SU-DHL-6 (cell line): ENCODE data around the gene GHR.

ENCODE experiments used
- H2AFZ ChIP-seq: fragments of 200-600 bp; sonication (generic); 2 replicates; pipeline ENCODE4 v1.6.1; 2014; ENCODE audit warnings: low read depth, mild to moderate bottlenecking, moderate library complexity, mixed read lengths, antibody characterized with exemption, low read length; ENCODE audit not compliant: severe bottlenecking
- H3F3A ChIP-seq: fragments of 200-600 bp; shearing (Covaris generic); 2 replicates; pipeline ENCODE4 v1.6.0; 2016; ENCODE audit warnings: antibody characterized with exemption, mild to moderate bottlenecking; ENCODE audit not compliant: insufficient read depth
- H3K27ac ChIP-seq: fragments of 200-600 bp; sonication (generic); 2 replicates; pipeline ENCODE4 v1.5.1; 2016; ENCODE audit warnings: low read depth, mild to moderate bottlenecking, low read length, moderate library complexity, mixed read lengths
- H3K27me3 ChIP-seq: fragments of 200-600 bp; sonication (generic), shearing (Covaris generic); 2 replicates; pipeline ENCODE4 v1.6.0; 2014; ENCODE audit warnings: mild to moderate bottlenecking, low read length
- H3K36me3 ChIP-seq: fragments of 200-600 bp; sonication (generic); 2 replicates; pipeline ENCODE4 v1.6.1; 2014; ENCODE audit warnings: mild to moderate bottlenecking, low read length, mixed read lengths
- H3K4me2 ChIP-seq: fragments of 300-600, 200-600 bp; shearing (Covaris generic), sonication (generic); 2 replicates; pipeline ENCODE4 v1.6.0; 2014; ENCODE audit warnings: low read length, low read depth, mild to moderate bottlenecking; ENCODE audit not compliant: poor library complexity, severe bottlenecking
- H3K4me3 ChIP-seq: fragments of 200-600 bp; sonication (generic); 2 replicates; pipeline ENCODE4 v1.5.1; 2014; ENCODE audit warnings: antibody characterized with exemption, low read length, mild to moderate bottlenecking, mixed read lengths; ENCODE audit not compliant: insufficient read depth, poor library complexity, severe bottlenecking
- H3K79me2 ChIP-seq: fragments of 200-600 bp; sonication (generic); 2 replicates; pipeline ENCODE4 v1.6.1; 2014; ENCODE audit warnings: mild to moderate bottlenecking, low read length, moderate library complexity; ENCODE audit not compliant: insufficient read depth
- H3K9ac ChIP-seq: fragments of 200-600 bp; sonication (generic); 2 replicates; pipeline ENCODE4 v1.7.0; 2014; ENCODE audit warnings: mild to moderate bottlenecking, low read length
- H3K9me2 ChIP-seq: fragments of 200-600 bp; sonication (generic); replicated peaks from 2 replicates; pipeline ENCODE4 v1.6.1; 2014; ENCODE audit warnings: low read length; ENCODE audit not compliant: insufficient read depth
- H3K9me3 ChIP-seq: fragments of 200-600 bp; sonication (generic); 2 replicates; pipeline ENCODE4 v1.6.1; 2014; ENCODE audit warnings: low read length, mixed read lengths; ENCODE audit not compliant: insufficient read depth
- H4K20me1 ChIP-seq: fragments of 200-600 bp; sonication (generic); 2 replicates; pipeline ENCODE4 v1.6.1; 2014; ENCODE audit warnings: low read depth, mild to moderate bottlenecking, antibody characterized with exemption, low read length, moderate library complexity, mixed read lengths
- EZH2phosphoT487 ChIP-seq: fragments of 200-600 bp; sonication (generic), shearing (Covaris generic); conservative IDR thresholded peaks from 2 replicates; pipeline ENCODE4 v1.6.1; 2018; ENCODE audit warnings: mild to moderate bottlenecking, antibody characterized with exemption, low read length, moderate library complexity, mixed read lengths
- TF ChIP-seq, protein P1 (sequence below): fragments of 200-600 bp; sonication (generic); IDR thresholded peaks from one replicate; pipeline ENCODE4 v1.5.1; 2017; ENCODE audit warnings: antibody characterized with exemption, mild to moderate bottlenecking, low read length, moderate library complexity; ENCODE audit not compliant: insufficient read depth, poor library complexity, severe bottlenecking

The GHR gene

DNA sequence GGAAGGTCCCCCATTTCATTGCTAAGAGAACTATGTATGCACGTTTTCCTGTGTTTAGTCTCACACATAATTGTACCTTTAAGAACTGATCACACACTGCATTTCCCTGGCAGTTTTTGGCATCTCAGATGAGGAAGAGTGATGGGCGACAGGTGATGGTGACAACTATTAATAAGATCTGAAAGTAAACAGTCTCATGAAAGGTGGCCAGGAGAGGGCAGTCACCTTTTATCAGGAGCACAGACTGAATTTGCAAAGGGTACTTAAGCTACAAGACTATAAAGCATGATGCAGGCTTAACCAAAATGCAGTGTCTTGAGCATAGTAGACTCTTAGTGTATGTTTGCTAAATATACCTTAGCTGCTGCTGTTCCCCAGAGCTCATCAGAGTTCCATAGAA lies 91.5 kb downstream of the GHR start:
- no peaks in the 10 kb centered on the region for H3F3A ChIP-seq

DNA sequence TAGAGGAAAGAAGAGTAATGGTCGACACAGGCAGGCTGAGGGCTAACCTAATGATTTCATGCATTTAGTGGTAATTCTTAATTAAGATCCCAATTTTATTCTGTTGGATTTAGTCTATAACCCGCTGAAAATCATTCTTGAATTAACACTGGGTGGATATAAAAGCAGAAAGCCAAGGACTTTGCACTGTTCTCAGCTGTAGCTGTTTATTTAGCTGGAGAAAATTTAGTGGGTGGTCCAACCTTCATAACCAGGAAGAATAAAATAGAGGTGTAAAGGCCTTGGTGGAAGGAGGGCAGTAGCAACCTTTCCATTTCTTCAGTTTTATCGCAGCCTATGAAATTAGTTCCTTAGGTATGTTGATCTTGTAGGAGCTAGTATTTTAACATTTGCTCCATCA lies 92.3 kb downstream of the GHR start:
- no peak overlapping the region for H3K27ac ChIP-seq
- H2AFZ ChIP-seq = no peak overlapping the region
- H3K27me3 ChIP-seq = no peaks in the 10 kb centered on the region
- H4K20me1 ChIP-seq = no peaks in the 10 kb centered on the region
- no peaks in the 10 kb centered on the region for H3K9me2 ChIP-seq
- no peak overlapping the region for H3K4me2 ChIP-seq
- H3F3A ChIP-seq = no peaks in the 10 kb centered on the region
- no peaks in the 10 kb centered on the region for H3K36me3 ChIP-seq
- TF ChIP-seq EZH2phosphoT487 = no peak
- TF ChIP-seq, protein P1, sequence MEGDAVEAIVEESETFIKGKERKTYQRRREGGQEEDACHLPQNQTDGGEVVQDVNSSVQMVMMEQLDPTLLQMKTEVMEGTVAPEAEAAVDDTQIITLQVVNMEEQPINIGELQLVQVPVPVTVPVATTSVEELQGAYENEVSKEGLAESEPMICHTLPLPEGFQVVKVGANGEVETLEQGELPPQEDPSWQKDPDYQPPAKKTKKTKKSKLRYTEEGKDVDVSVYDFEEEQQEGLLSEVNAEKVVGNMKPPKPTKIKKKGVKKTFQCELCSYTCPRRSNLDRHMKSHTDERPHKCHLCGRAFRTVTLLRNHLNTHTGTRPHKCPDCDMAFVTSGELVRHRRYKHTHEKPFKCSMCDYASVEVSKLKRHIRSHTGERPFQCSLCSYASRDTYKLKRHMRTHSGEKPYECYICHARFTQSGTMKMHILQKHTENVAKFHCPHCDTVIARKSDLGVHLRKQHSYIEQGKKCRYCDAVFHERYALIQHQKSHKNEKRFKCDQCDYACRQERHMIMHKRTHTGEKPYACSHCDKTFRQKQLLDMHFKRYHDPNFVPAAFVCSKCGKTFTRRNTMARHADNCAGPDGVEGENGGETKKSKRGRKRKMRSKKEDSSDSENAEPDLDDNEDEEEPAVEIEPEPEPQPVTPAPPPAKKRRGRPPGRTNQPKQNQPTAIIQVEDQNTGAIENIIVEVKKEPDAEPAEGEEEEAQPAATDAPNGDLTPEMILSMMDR = no peak
- H3K9me3 ChIP-seq = no peaks in the 10 kb centered on the region
- no peak overlapping the region for H3K9ac ChIP-seq
- H3K79me2 ChIP-seq = no peaks in the 10 kb centered on the region
- H3K4me3 ChIP-seq = no peak overlapping the region

More for the DNA sequence above, 91.5 kb downstream of the GHR start:
- Histone ChIP-seq H3K79me2 (no peaks in the 10 kb centered on the region), H2AFZ (no peak overlapping the region), H3K36me3 (no peaks in the 10 kb centered on the region), H3K9ac (no peak overlapping the region), H3K4me3 (no peak overlapping the region), H3K27me3 (no peaks in the 10 kb centered on the region), H3K9me2 (no peaks in the 10 kb centered on the region), H3K27ac (no peak overlapping the region), H3K4me2 (no peak overlapping the region), H3K9me3 (no peaks in the 10 kb centered on the region), H4K20me1 (no peaks in the 10 kb centered on the region)
- TF ChIP-seq, protein P1 = no peak
- no peak for TF ChIP-seq EZH2phosphoT487

DNA sequence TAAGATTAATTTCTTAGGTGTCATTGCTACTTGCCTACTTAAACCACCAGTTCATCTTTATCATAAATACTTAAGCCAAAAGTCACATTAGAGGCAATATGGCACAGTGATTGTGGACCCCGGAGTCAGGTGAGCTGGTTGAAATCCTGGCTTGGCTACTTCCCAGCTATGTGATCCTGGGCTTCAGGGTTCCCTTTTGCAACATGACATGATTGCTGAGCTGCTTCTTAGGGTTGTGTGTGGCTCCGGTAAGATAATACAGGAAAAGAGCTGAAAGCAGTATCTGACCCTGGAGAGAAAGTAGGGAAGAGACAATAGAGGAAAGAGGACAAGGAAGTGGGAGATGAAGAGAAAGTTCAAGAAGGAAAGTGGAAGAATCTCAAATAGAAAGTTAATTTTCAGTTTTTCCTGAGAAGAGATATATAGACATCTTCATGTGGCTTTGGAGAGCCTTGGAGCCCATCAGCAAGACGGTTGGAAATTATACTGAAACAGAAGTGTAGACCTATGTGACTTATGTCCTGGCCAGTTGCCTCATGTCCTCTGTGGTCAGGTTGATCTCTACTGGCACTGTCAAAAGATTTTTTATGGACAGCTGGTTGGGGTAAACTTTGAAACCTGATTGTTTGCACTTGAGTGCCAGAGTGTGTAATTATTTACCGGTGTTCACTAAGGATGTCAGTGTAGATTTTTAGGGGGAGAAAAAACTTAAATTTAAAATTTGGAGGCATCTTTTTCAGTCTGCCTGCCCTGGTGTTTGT lies 93.2 kb downstream of the GHR start:
- no peaks in the 10 kb centered on the region for H3K9me3 ChIP-seq
- no peaks in the 10 kb centered on the region for H3K36me3 ChIP-seq
- TF ChIP-seq, protein P1 = no peak
- TF ChIP-seq EZH2phosphoT487 = no peak
- H3F3A ChIP-seq = no peaks in the 10 kb centered on the region
- no peaks in the 10 kb centered on the region for H3K79me2 ChIP-seq
- no peak overlapping the region for H3K9ac ChIP-seq
- H3K4me3 ChIP-seq = no peak overlapping the region
- H3K27me3 ChIP-seq = no peaks in the 10 kb centered on the region
- H3K27ac ChIP-seq = no peak overlapping the region
- no peak overlapping the region for H3K4me2 ChIP-seq
- no peaks in the 10 kb centered on the region for H3K9me2 ChIP-seq
- H4K20me1 ChIP-seq = no peaks in the 10 kb centered on the region
- no peak overlapping the region for H2AFZ ChIP-seq
